NB4 (cell line): Measurements from ENCODE around the gene FAM222A.

Experiments
- DNase-seq: peaks from one replicate; pipeline ENCODE4 v3.0.0; 2010; ENCODE audit warnings: low read depth
- H3K4me3 ChIP-seq: one replicate; pipeline ENCODE4 v1.5.1; 2011; ENCODE audit warnings: mild to moderate bottlenecking, low read depth, low read length, moderate library complexity
- CTCF ChIP-seq: IDR thresholded peaks from one replicate; pipeline ENCODE4 v1.5.1; 2012; ENCODE audit warnings: low read depth, low read length
- MAX ChIP-seq: IDR thresholded peaks from 2 replicates; pipeline ENCODE4 v1.6.1; 2011; ENCODE audit warnings: low read depth, low read length
- MYC ChIP-seq: IDR thresholded peaks from 2 replicates; pipeline ENCODE4 v1.6.1; 2011; ENCODE audit warnings: low read depth, low read length
- POLR2A ChIP-seq: IDR thresholded peaks from 2 replicates; pipeline ENCODE4 v1.6.1; 2011; ENCODE audit warnings: mild to moderate bottlenecking; ENCODE audit not compliant: insufficient read length; ENCODE audit errors: extremely low read depth

Gene FAM222A

GRCh38 chr12:109724321-109724892 is 10.8 kb downstream of the FAM222A start:
- TF ChIP-seq POLR2A (no peak), CTCF (no peak), MAX (no peak), MYC (no peak)
- DNase-seq, result no peak

GRCh38 chr12:109725321-109726105 is 11.9 kb downstream of the FAM222A start:
- TF ChIP-seq CTCF (no peak), POLR2A (no peak), MAX (no peak), MYC (no peak)
- DNase-seq, result no peak
- no peak overlapping the region for H3K4me3 ChIP-seq

More at GRCh38 chr12:109724321-109724892, 10.8 kb downstream of the FAM222A start:
- no peak overlapping the region for H3K4me3 ChIP-seq

- TF ChIP-seq CTCF (no peak), POLR2A (no peak), MAX (no peak), MYC (no peak)
- DNase-seq, result no peak
- no peak overlapping the region for H3K4me3 ChIP-seq
Measured at GRCh38 chr12:109726106-109726497, 12.5 kb downstream of the FAM222A start.

GRCh38 chr12:109726511-109727038 is 12.9 kb downstream of the FAM222A start:
- no peak overlapping the region for H3K4me3 ChIP-seq
- TF ChIP-seq CTCF, result no peak
- DNase-seq, result no peak

- no peak for DNase-seq
- H3K4me3 ChIP-seq, result no peak overlapping the region
Measured at GRCh38 chr12:109727039-109727723, 13.6 kb downstream of the FAM222A start.

More at GRCh38 chr12:109727039-109727723, 13.6 kb downstream of the FAM222A start:
- TF ChIP-seq MAX (no peak), MYC (no peak), CTCF (no peak), POLR2A (no peak)
